Astrocyte (in vitro differentiated cells and primary cell): ENCODE results near the gene CTNNA2.

Experiments
- EZH2 ChIP-seq: IDR thresholded peaks from 2 replicates; pipeline ENCODE4 v1.6.1; 2012; ENCODE audit warnings: mild to moderate bottlenecking, low read length, inconsistent platforms; ENCODE audit not compliant: insufficient read depth
- TF ChIP-seq, protein P1 (sequence below): IDR thresholded peaks from 2 replicates; pipeline ENCODE4 v1.5.1; 2011; ENCODE audit warnings: low read depth, mild to moderate bottlenecking, inconsistent platforms, low read length, moderate library complexity; ENCODE audit not compliant: insufficient read depth

DNA sequence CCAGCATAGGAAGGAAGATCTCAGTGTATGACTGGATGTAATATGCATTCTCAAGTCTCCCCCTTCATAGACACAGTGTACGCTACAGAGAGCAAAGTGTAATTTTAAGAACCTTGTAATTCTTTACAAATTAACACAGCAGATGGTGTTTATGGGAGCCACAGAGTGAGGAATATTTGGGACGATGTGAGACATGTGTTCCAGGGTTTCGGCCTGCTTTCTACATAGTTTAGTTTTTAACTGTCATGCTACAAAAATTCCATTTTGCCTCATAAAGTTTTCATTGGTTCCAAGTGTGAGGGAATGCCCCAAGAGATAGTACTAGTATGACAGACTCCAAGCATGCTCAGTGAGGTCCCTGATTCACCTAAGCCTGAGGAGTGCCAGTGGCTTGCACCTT is 867.9 kb downstream of the CTNNA2 start:
- TF ChIP-seq EZH2: no peak
- TF ChIP-seq, protein P1, sequence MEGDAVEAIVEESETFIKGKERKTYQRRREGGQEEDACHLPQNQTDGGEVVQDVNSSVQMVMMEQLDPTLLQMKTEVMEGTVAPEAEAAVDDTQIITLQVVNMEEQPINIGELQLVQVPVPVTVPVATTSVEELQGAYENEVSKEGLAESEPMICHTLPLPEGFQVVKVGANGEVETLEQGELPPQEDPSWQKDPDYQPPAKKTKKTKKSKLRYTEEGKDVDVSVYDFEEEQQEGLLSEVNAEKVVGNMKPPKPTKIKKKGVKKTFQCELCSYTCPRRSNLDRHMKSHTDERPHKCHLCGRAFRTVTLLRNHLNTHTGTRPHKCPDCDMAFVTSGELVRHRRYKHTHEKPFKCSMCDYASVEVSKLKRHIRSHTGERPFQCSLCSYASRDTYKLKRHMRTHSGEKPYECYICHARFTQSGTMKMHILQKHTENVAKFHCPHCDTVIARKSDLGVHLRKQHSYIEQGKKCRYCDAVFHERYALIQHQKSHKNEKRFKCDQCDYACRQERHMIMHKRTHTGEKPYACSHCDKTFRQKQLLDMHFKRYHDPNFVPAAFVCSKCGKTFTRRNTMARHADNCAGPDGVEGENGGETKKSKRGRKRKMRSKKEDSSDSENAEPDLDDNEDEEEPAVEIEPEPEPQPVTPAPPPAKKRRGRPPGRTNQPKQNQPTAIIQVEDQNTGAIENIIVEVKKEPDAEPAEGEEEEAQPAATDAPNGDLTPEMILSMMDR: no peak
